ENCODE measurements around the gene FMO2.

FMO2 gene

GRCh38 chr1:171257607-171258076 is 72.5 kb downstream of the FMO2 start:
- Histone ChIP-seq H3K36me3 (ENCODE audit: control insufficient read depth, low read length) (no peaks in the 10 kb centered on the region), H3K27ac (ENCODE audit: low read depth, low read length) (no peak overlapping the region), H4K20me1 (ENCODE audit: control insufficient read depth, insufficient read depth, low read depth, low read length) (no peaks in the 10 kb centered on the region), H3K27me3 (ENCODE audit: control insufficient read depth, low read length) (no peaks in the 10 kb centered on the region), H3K4me2 (ENCODE audit: low read length) (no peak overlapping the region), H3K4me3 (ENCODE audit: low read length) (no peak overlapping the region), H3F3A (ENCODE audit: control insufficient read depth, insufficient read depth) (no peaks in the 10 kb centered on the region), H3K9me2 (replicated peaks; ENCODE audit: control insufficient read depth, low read length) (no peaks in the 10 kb centered on the region), H3K4me1 (ENCODE audit: control insufficient read depth, low read length) (peaks cover 5% of the 10 kb centered on the region), H3K9me3 (ENCODE audit: control insufficient read depth, insufficient read depth, low read length) (no peaks in the 10 kb centered on the region), H3K79me2 (ENCODE audit: control insufficient read depth, low read length) (no peaks in the 10 kb centered on the region)
- TF ChIP-seq CTCF (IDR thresholded peaks at IDR 0.05; ENCODE audit: low read depth, low read length, poor library complexity, severe bottlenecking), result no peak
- no peak for TF ChIP-seq EZH2phosphoT487 (IDR thresholded peaks at IDR 0.05; ENCODE audit: borderline replicate concordance, low read length)

- Histone ChIP-seq H3K9me3 (ENCODE audit: control insufficient read depth, insufficient read depth, low read length) (no peaks in the 10 kb centered on the region), H3K27ac (ENCODE audit: low read depth, low read length) (no peak overlapping the region), H4K20me1 (ENCODE audit: control insufficient read depth, insufficient read depth, low read depth, low read length) (no peaks in the 10 kb centered on the region), H3K4me1 (ENCODE audit: control insufficient read depth, low read length) (no peaks in the 10 kb centered on the region), H3K9me2 (replicated peaks; ENCODE audit: control insufficient read depth, low read length) (no peaks in the 10 kb centered on the region), H3K27me3 (ENCODE audit: control insufficient read depth, low read length) (no peaks in the 10 kb centered on the region), H3K36me3 (ENCODE audit: control insufficient read depth, low read length) (no peaks in the 10 kb centered on the region), H3F3A (ENCODE audit: control insufficient read depth, insufficient read depth) (no peaks in the 10 kb centered on the region), H3K79me2 (ENCODE audit: control insufficient read depth, low read length) (no peaks in the 10 kb centered on the region), H3K4me3 (ENCODE audit: low read length) (no peak overlapping the region), H3K4me2 (ENCODE audit: low read length) (no peak overlapping the region)
- TF ChIP-seq EZH2phosphoT487 (IDR thresholded peaks at IDR 0.05; ENCODE audit: borderline replicate concordance, low read length), result no peak
- no peak for TF ChIP-seq CTCF (IDR thresholded peaks at IDR 0.05; ENCODE audit: low read depth, low read length, poor library complexity, severe bottlenecking)
Observed at GRCh38 chr1:171258429-171258828, 73.3 kb downstream of the FMO2 start.

- H3K27ac ChIP-seq (ENCODE audit: low read depth, low read length), result no peak overlapping the region
Observed at GRCh38 chr1:171258943-171259342, 73.8 kb downstream of the FMO2 start.

More at GRCh38 chr1:171258943-171259342, 73.8 kb downstream of the FMO2 start:
- H4K20me1 ChIP-seq (ENCODE audit: control insufficient read depth, insufficient read depth, low read depth, low read length), result no peaks in the 10 kb centered on the region
- no peaks in the 10 kb centered on the region for H3K4me1 ChIP-seq (ENCODE audit: control insufficient read depth, low read length)
- H3K79me2 ChIP-seq (ENCODE audit: control insufficient read depth, low read length), result no peaks in the 10 kb centered on the region
- no peaks in the 10 kb centered on the region for H3K9me3 ChIP-seq (ENCODE audit: control insufficient read depth, insufficient read depth, low read length)
- no peaks in the 10 kb centered on the region for H3K9me2 ChIP-seq (replicated peaks; ENCODE audit: control insufficient read depth, low read length)
- H3K36me3 ChIP-seq (ENCODE audit: control insufficient read depth, low read length), result no peaks in the 10 kb centered on the region
- H3K27me3 ChIP-seq (ENCODE audit: control insufficient read depth, low read length), result no peaks in the 10 kb centered on the region
- no peaks in the 10 kb centered on the region for H3F3A ChIP-seq (ENCODE audit: control insufficient read depth, insufficient read depth)
- H3K4me3 ChIP-seq (ENCODE audit: low read length), result no peak overlapping the region
- TF ChIP-seq EZH2phosphoT487 (IDR thresholded peaks at IDR 0.05; ENCODE audit: borderline replicate concordance, low read length) (no peak), CTCF (IDR thresholded peaks at IDR 0.05; ENCODE audit: low read depth, low read length, poor library complexity, severe bottlenecking) (no peak)
- no peak overlapping the region for H3K4me2 ChIP-seq (ENCODE audit: low read length)
